HG02678 (cell line): Measurements from ENCODE around the gene CTDSP2.
"Not testable (repeated sequence)": the region's sequence is repeated elsewhere in the genome, so short reads cannot be mapped to it uniquely, and the experiment has no call there.

Experiments used
- ATAC-seq: cut with Tn5 transposase; IDR thresholded peaks from one replicate; pipeline ENCODE4 v1.9.1; 2021; ENCODE audit warnings: mild to moderate bottlenecking, moderate library complexity; ENCODE audit not compliant: unreplicated experiment

CTDSP2 gene

GRCh38 chr12:57846577-57847319 is at the start of gene CTDSP2:
Gene CTDSP2 (minus strand): TSS chr12:57846729. CDS start chr12:57846435, 294 bp downstream.
- ATAC-seq, result peak; percentile 49

- ATAC-seq, result no peak
Measured at GRCh38 chr12:57896115-57896433, 49.5 kb upstream of the CTDSP2 start.

- no peak for ATAC-seq
Measured at GRCh38 chr12:57895389-57896114, 49.0 kb upstream of the CTDSP2 start.

- no peak for ATAC-seq
Measured at GRCh38 chr12:57894399-57895292, 48.1 kb upstream of the CTDSP2 start.

- no peak for ATAC-seq
Measured at GRCh38 chr12:57893431-57894353, 47.2 kb upstream of the CTDSP2 start.

GRCh38 chr12:57892232-57892972 is 45.9 kb upstream of the CTDSP2 start:
- ATAC-seq, result no peak

- no peak for ATAC-seq
Measured at GRCh38 chr12:57891542-57892228, 45.2 kb upstream of the CTDSP2 start.

- no peak for ATAC-seq
Measured at GRCh38 chr12:57890191-57891115, 43.9 kb upstream of the CTDSP2 start.

GRCh38 chr12:57889500-57889989 is 43.0 kb upstream of the CTDSP2 start:
- no peak for ATAC-seq

- ATAC-seq, result no peak
Measured at GRCh38 chr12:57888409-57889157, 42.1 kb upstream of the CTDSP2 start.

GRCh38 chr12:57887631-57888408 is 41.3 kb upstream of the CTDSP2 start:
- ATAC-seq, result no peak

GRCh38 chr12:57886964-57887363 is 40.4 kb upstream of the CTDSP2 start:
- ATAC-seq, result not testable (repeated sequence)

- no peak for ATAC-seq
Measured at GRCh38 chr12:57886542-57886941, 40.0 kb upstream of the CTDSP2 start.

- ATAC-seq, result no peak
Measured at GRCh38 chr12:57885207-57885606, 38.7 kb upstream of the CTDSP2 start.

- no peak for ATAC-seq
Measured at GRCh38 chr12:57883700-57884099, 37.2 kb upstream of the CTDSP2 start.

- ATAC-seq, result no peak
Measured at GRCh38 chr12:57883057-57883456, 36.5 kb upstream of the CTDSP2 start.
